HepG2 (cell line): ENCODE measurements around the gene P2RY6. TPM values are rescaled to one million over a fixed set of nuclear protein-coding genes. Genes with fewer than 3 reads are reported as not detected.
A peak's percentile ranks its signal among the peaks of the same experiment; 100 is the strongest.

Experiments
- ATAC-seq: fragments of 200-7000 bp; cut with Tn5 transposase; 3 replicates; pipeline ENCODE4 v1.9.1; 2020; ENCODE audit warnings: mild to moderate bottlenecking, moderate library complexity
- BruUV-seq: library from RNA; stranded (reverse); fragments of 400-500 nt; replicated peaks from 2 replicates; lab custom pipeline; 2021; lab: Mats Ljungman, UMichigan
- CTCF ChIA-PET: fragments of 300-600 bp; formaldehyde crosslinking; extraction: SDS; loops from one replicate; lab custom pipeline; 2021; ENCODE audit warnings: low total read pairs, inconsistent platforms, low intra/inter-chr PET ratio; lab: Yijun Ruan, JAX
- POLR2A ChIA-PET: fragments of 350-600 bp; sonication (Branson Sonifier 250); formaldehyde crosslinking; loops from one replicate; lab custom pipeline; 2020; ENCODE audit warnings: antibody characterized with exemption, inconsistent platforms; lab: Yijun Ruan, JAX
- DNase-seq: peaks from one replicate; pipeline ENCODE4 v3.0.0-alpha.2; 2015; ENCODE audit warnings: low spot score
- FAIRE-seq: peaks from 3 replicates; lab custom pipeline; 2011; peaks lifted over from hg19 to GRCh38; lab: Jason Lieb, UNC
- H2AFZ ChIP-seq: one replicate; pipeline ENCODE4 v1.6.1; 2011; ENCODE audit warnings: low read length, inconsistent platforms
- H3K27ac ChIP-seq: fragments of 300-600 bp; 3 replicates; pipeline ENCODE4 v1.8.0; 2011; ENCODE audit warnings: mixed run types, mild to moderate bottlenecking, mixed read lengths, low read length, inconsistent platforms; ENCODE audit not compliant: insufficient read depth; ENCODE audit errors: extremely low read length
- H3K27me3 ChIP-seq, 2 experiments: fragments of 200-600 bp in 1 of 2; 2 replicates in 1 of 2; 3 replicates in 1 of 2; pipeline versions ENCODE4 v1.6.0 to v1.8.0; 2011; ENCODE audit warnings: low read length in 2 of 2, mild to moderate bottlenecking in 2 of 2, moderate library complexity in 2 of 2, inconsistent platforms in 1 of 2; ENCODE audit not compliant: insufficient read depth in 2 of 2, control insufficient read depth in 1 of 2
- H3K36me3 ChIP-seq, 2 experiments: fragments of 200-600 bp in 1 of 2; replicated peaks in 1 of 2; 2 replicates in 1 of 2; 3 replicates in 1 of 2; pipeline versions ENCODE4 v1.5.1 to v1.8.0; 2011; ENCODE audit warnings: low read length in 2 of 2, inconsistent platforms in 1 of 2; ENCODE audit not compliant: insufficient read depth in 2 of 2, control insufficient read depth in 1 of 2
- H3K4me1 ChIP-seq: 2 replicates; pipeline ENCODE4 v1.5.1; 2012; ENCODE audit warnings: low read length, inconsistent platforms; ENCODE audit not compliant: insufficient read depth
- H3K4me2 ChIP-seq: 2 replicates; pipeline ENCODE4 v1.6.0; 2011; ENCODE audit warnings: low read depth, low read length, inconsistent platforms
- H3K4me3 ChIP-seq, 3 experiments: fragments of 200-600 bp in 1 of 3; sonication (generic), shearing (Covaris generic) in 1 of 3; replicated peaks in 1 of 3; 2 replicates each; pipeline ENCODE4 v1.5.1; 2011 to 2016; ENCODE audit warnings: low read length in 3 of 3, inconsistent platforms in 2 of 3, low read depth in 2 of 3, mild to moderate bottlenecking in 2 of 3, control low read depth in 1 of 3, mixed read lengths in 1 of 3; ENCODE audit not compliant: insufficient read depth in 1 of 3
- H3K79me2 ChIP-seq: one replicate; pipeline ENCODE4 v1.6.1; 2011; ENCODE audit warnings: low read length, inconsistent platforms; ENCODE audit not compliant: insufficient read depth
- H3K9ac ChIP-seq: 2 replicates; pipeline ENCODE4 v1.6.0; 2011; ENCODE audit warnings: mild to moderate bottlenecking, low read depth, low read length, inconsistent platforms; ENCODE audit not compliant: insufficient read depth
- H3K9me3 ChIP-seq: 2 replicates; pipeline ENCODE4 v1.5.1; 2012; ENCODE audit warnings: mild to moderate bottlenecking, low read length
- H4K20me1 ChIP-seq: 2 replicates; pipeline ENCODE4 v1.6.0; 2011; ENCODE audit warnings: inconsistent platforms, mild to moderate bottlenecking, low read length, moderate library complexity; ENCODE audit not compliant: insufficient read depth
- FOSL2 ChIP-seq: sonication (generic); formaldehyde crosslinking; IDR thresholded peaks from 2 replicates; pipeline ENCODE4 v1.4.0; 2020; ENCODE audit warnings: missing genetic modification reagents
- GPN1 ChIP-seq: sonication (generic); formaldehyde crosslinking; IDR thresholded peaks from 2 replicates; pipeline ENCODE4 v1.5.1; 2020; ENCODE audit warnings: missing genetic modification reagents, borderline replicate concordance
- HDAC1 ChIP-seq: sonication (generic); formaldehyde crosslinking; IDR thresholded peaks from 2 replicates; pipeline ENCODE4 v1.5.1; 2020; ENCODE audit warnings: mild to moderate bottlenecking, missing genetic modification reagents
- IKZF5 ChIP-seq: IDR thresholded peaks from 2 replicates; pipeline ENCODE4 v1.6.1; 2018; ENCODE audit warnings: missing genetic modification reagents, mild to moderate bottlenecking, missing compliant biosample characterization
- NCOA1 ChIP-seq: sonication (generic); formaldehyde crosslinking; IDR thresholded peaks from 2 replicates; pipeline ENCODE4 v1.9.0; 2021; ENCODE audit warnings: missing genetic modification reagents
- RBM39 ChIP-seq: fragments of 200-400 bp; formaldehyde crosslinking; IDR thresholded peaks from one replicate; pipeline ENCODE4 v1.6.1; 2018; ENCODE audit warnings: antibody characterized with exemption, mild to moderate bottlenecking, low read depth, low read length; ENCODE audit not compliant: poor library complexity, severe bottlenecking
- SMAD1 ChIP-seq: sonication (generic); formaldehyde crosslinking; IDR thresholded peaks from 2 replicates; pipeline ENCODE4 v1.4.0; 2020; ENCODE audit warnings: missing genetic modification reagents, low read depth, mild to moderate bottlenecking, borderline replicate concordance
- SMC3 ChIP-seq: IDR thresholded peaks from 2 replicates; pipeline ENCODE4 v1.6.1; 2011; ENCODE audit warnings: low read length, improper control_type of control experiment
- TEAD2 ChIP-seq: sonication (generic); formaldehyde crosslinking; IDR thresholded peaks from 2 replicates; pipeline ENCODE4 v1.9.0; 2021; ENCODE audit warnings: missing genetic modification reagents
- ZBTB43 ChIP-seq: sonication (generic); formaldehyde crosslinking; conservative IDR thresholded peaks from 2 replicates; pipeline ENCODE4 v1.4.0; 2020; ENCODE audit warnings: missing genetic modification reagents
- ZFP36 ChIP-seq: fragments of 150-350 bp; IDR thresholded peaks from 2 replicates; pipeline ENCODE4 v1.6.1; 2018; ENCODE audit warnings: borderline replicate concordance, low read length, low read depth; ENCODE audit not compliant: partially characterized antibody
- ZFP90 ChIP-seq: sonication (generic); formaldehyde crosslinking; IDR thresholded peaks from 2 replicates; pipeline ENCODE4 v1.8.0; 2022; ENCODE audit warnings: missing genetic modification reagents, mild to moderate bottlenecking, inconsistent platforms, borderline replicate concordance
- ZNF580 ChIP-seq: IDR thresholded peaks from 2 replicates; pipeline ENCODE4 v1.6.1; 2016; ENCODE audit warnings: low read depth, borderline replicate concordance
- ZNF687 ChIP-seq: sonication (generic); formaldehyde crosslinking; IDR thresholded peaks from 2 replicates; pipeline ENCODE4 v1.5.1; 2020; ENCODE audit warnings: mild to moderate bottlenecking, missing genetic modification reagents, moderate library complexity
- WGBS: methylation state at CpG from one replicate; pipeline ENCODE4 v1.1.6; 2017; ENCODE audit warnings: low lambda C conversion rate; 5-methylcytosine and 5-hydroxymethylcytosine counted together
- in situ Hi-C: cut with HindIII; loops from 2 replicates; pipeline ENCODE4 v1.10.0; 2017; ENCODE audit warnings: low pct_unique_long_range_greater_than_20kb; ENCODE audit not compliant: extremely low pct_ligation_motif_present
- intact Hi-C: fragments of 100-400 bp; cut with micrococcal nuclease; formaldehyde crosslinking; loops from one replicate; pipeline ENCODE4 v1.10.0; 2022; ENCODE audit not compliant: unreplicated experiment
- polyA plus RNA-seq, 8 experiments: library from polyadenylated mRNA; depleted of rRNA in 3 of 8; stranded (reverse) in 7 of 8; unstranded in 1 of 8; fragments of >200 nt; fragmentation: Illumina TruSeq in 4 of 8; extraction: Trizol in 4 of 8; gene quantifications; 2 replicates each; pipeline versions ENCODE4 v1.2.1 to v1.2.3, GENCODE V29; 2011 to 2016; ENCODE audit warnings: low read depth in 4 of 8, missing spikeins in 1 of 8, mixed read lengths in 1 of 8; ENCODE audit not compliant: insufficient read depth in 1 of 8
- total RNA-seq, 5 experiments: library from RNA; depleted of rRNA; stranded (reverse); fragments of >200 nt; fragmentation: Illumina TruSeq; extraction: Trizol; gene quantifications; 2 replicates each; pipeline ENCODE4 v1.2.3, GENCODE V29; 2016; ENCODE audit warnings: low read depth in 1 of 5

Gene P2RY6
- total and polyA plus RNA-seq, 2 of the 13 experiments (the other 11 are each of a cell fraction or from before 2014, with no cell fraction given): 0.09 to 0.29 TPM

- H2AFZ ChIP-seq: no peak overlapping the region
- FAIRE-seq (peak; percentile 43), DNase-seq (peak; percentile 45), ATAC-seq (peak; percentile 64)
- no peak overlapping the region for H3K4me3 ChIP-seq
- H3K79me2 ChIP-seq: peaks cover 45% of the 10 kb centered on the region
- H3K9ac ChIP-seq: peak overlapping the region; percentile 8; the same call in 1 of the 2 replicates
- ChIA-PET POLR2A (interaction anchor here (1.0 to 6.2 kb wide), 6 partner anchors 11 to 27 kb away, joined by 3 to 124 read pairs (median 6); partner anchors contain the start of gene ARHGEF17), CTCF (interaction anchor here (1.1 to 4.5 kb wide), 5 partner anchors 17 to 39 kb away, joined by 3 to 90 read pairs (median 5); partner anchors contain the start of gene ARHGEF17)
- H3K4me2 ChIP-seq: peak overlapping the region; percentile 36
- H3K4me1 ChIP-seq: peaks cover 63% of the 10 kb centered on the region
- peaks cover 11% of the 10 kb centered on the region for H4K20me1 ChIP-seq
- no TSS peak for BruUV-seq
- peaks cover 4 to 21% of the 10 kb centered on the region in 2 experiments; a peak in 4 of 5 replicates for H3K36me3 ChIP-seq
- intact Hi-C loops: loop anchor here (1.0 kb wide), 1 partner anchor 27 kb away; no protein-coding TSS in a partner anchor
- peak overlapping the region; percentile 40 for H3K27ac ChIP-seq
- no peaks in the 10 kb centered on the region for H3K9me3 ChIP-seq
- WGBS: 43% methylated on average over 6 of the region's 6 CpGs
- in situ Hi-C loops: no loop called here
- no peaks in the 10 kb centered on the region for H3K27me3 ChIP-seq
- TF ChIP-seq IKZF5 (CRISPR knock-in tag): 0 out of 2 replicates have a peak, but pooled peaks have one; percentile 5
- 0 out of 2 replicates have a peak, but pooled peaks have one; percentile 20 for TF ChIP-seq HDAC1 (CRISPR knock-in tag)
- peak; percentile 92 for TF ChIP-seq FOSL2 (CRISPR knock-in tag)
- TF ChIP-seq ZFP90 (CRISPR knock-in tag): peak; percentile 31; the same call in 1 of the 2 replicates
- TF ChIP-seq ZBTB43 (CRISPR knock-in tag): no peak
- peak; percentile 30 for TF ChIP-seq RBM39
- TF ChIP-seq TEAD2: no peak
- TF ChIP-seq ZNF580 (CRISPR knock-in tag): no peak
- TF ChIP-seq SMAD1 (CRISPR knock-in tag): 0 out of 2 replicates have a peak, but pooled peaks have one; percentile 57
- TF ChIP-seq ZNF687: peak; percentile 68
- no peak for TF ChIP-seq GPN1
- TF ChIP-seq ZFP36: no peak
- TF ChIP-seq NCOA1 (CRISPR knock-in tag): no peak
- peak; percentile 60; the same call in 1 of the 2 replicates for TF ChIP-seq SMC3
These were observed 62.5 kb downstream of the P2RY6 start for GRCh38 chr11:73334384-73335203.
